Left colon (tissue), 2 donors: Measurements from ENCODE around the gene MED13L. TPM values are rescaled to one million over a fixed set of nuclear protein-coding genes. Genes with fewer than 3 reads are reported as not detected.
A peak's percentile ranks its signal among the peaks of the same experiment; 100 is the strongest.

Source experiments
- ATAC-seq: fragments of 200-7000 bp; cut with Tn5 transposase; one replicate; pipeline ENCODE4 v1.9.1; 2020; ENCODE audit warnings: mild to moderate bottlenecking, moderate library complexity
- DNase-seq, 2 donors: peaks; one replicate each; pipeline ENCODE4 v3.0.0-alpha.2; 2020
- intact Hi-C, 2 donors: fragments of 100-400 bp; cut with DNase I in 1 of 2; cut with micrococcal nuclease in 1 of 2; formaldehyde crosslinking; loops; one replicate each; pipeline versions ENCODE4 v1.11.2 to v1.14.0; 2022; cut with DNase I, micrococcal nuclease
- total RNA-seq, 2 donors: library from RNA; stranded (reverse); fragmentation: NEBNext Ultra II Directional; extraction: Animal tissue kit (Norgen Biotek cat#: 25700); gene quantifications; one replicate each; pipeline ENCODE4 v1.2.1, GENCODE V29; 2021
- donor health status: DM: no; HTN: no; CAD: no.
- donor health status: DM: yes; HTN: yes; CAD: no.

MED13L gene
- total RNA-seq, 2 donors from 2014 or later: 94.2 to 106 TPM

DNA sequence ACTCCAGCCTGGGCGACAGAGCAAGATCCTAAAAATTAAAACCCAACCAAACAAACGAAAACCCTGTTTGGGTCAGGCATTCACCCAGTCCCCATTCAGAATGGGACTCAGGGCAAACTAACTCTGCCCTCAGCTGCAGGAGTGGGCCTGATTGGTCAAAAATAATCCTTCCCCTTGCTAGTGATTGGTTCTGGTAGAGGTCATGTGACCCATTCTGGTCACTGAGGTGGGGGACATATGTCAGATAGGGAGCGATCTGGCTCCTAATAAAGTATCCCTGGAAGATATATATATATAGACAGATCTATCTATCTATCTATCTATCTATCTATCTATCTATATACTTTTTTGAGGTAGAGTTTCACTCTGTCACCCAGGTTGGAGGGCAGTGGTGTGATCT is 29.5 kb upstream of the MED13L start:
- no peak for ATAC-seq
- DNase-seq: no peak
- intact Hi-C loops: no loop called here

DNA sequence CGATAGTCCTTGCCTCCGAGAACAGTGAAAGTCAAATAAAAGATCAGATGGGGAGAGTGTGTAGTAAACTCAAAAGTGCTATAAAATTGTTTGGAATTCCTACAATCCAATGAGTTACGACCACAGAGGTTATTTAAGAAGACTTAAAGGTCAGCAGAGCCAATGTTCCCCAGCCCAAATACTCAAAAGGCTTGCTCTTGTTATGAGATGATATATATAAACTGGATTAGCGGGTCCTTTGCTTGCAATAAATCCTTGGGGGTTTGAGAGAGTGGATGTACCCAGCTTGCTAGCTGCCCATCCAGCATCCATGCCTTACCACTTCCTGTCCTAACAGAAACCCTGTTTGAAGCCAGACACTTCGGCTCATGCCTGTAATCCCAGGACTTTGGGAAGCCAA is 29.0 kb upstream of the MED13L start:
- ATAC-seq (no peak), DNase-seq (no peak)
- intact Hi-C loops: no loop called here

DNA sequence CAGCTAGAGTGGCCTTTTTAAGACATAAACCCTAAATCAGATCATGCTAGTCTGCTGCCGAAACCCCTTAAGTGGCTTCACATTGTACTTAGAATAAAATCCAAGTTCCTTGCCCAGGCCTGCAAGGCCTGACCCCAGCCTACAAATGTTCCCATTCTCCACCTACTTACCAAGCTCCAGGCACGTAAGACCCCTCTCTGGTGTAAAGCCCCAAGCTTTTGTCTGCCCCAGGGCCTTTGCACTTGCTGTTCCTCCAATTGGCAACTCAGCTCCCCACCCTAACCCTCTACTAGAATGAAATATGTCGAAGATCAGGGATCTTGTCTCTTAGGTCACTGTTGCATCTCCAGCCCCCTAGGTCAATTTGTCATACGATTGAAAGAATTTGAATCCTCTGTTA is 27.1 kb upstream of the MED13L start:
- intact Hi-C loops: no loop called here
- no peak for ATAC-seq

DNA sequence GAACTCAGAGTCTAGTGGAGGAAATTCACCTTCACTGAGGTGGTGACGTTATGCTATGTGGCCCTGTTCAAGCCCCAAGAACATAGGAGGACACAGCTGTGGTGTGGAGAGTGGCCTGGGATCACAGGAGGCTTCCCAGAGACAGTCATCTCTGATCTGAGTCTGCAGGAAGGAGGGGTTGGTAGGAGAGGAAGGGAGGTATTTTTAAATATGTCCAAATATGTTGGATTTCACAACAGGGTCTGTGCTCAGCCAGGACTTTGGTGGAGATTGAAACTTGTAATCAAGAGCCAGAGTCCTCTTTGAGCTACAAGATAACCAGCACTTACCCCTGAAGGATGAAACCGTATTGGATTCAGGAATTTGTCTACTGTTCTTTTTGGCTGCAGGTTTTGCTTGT is 26.4 kb upstream of the MED13L start:
- ATAC-seq: no peak
- intact Hi-C loops: no loop called here
- no peak for DNase-seq

More for the DNA sequence above, 27.1 kb upstream of the MED13L start:
- no peak for DNase-seq

DNA sequence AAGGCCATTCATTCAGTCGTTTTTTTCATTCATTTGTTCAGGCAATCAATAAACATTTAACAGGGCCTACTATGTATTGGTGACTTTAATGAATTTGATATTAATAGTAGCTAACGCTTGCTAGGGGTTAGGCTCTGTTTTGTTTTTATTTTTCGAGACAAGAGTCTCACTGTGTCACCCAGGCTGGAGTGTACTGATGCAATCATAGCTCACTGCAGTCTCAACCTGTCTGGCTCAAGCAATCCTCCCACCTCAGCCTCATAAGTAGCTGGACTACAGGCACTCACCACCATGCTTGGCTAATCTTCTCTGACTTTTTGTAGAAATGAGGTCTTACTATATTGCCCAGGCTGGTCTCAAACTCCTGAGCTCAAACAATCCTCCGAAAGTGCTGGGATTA is 25.6 kb upstream of the MED13L start:
- intact Hi-C loops: no loop called here
- ATAC-seq (no peak), DNase-seq (no peak)

DNA sequence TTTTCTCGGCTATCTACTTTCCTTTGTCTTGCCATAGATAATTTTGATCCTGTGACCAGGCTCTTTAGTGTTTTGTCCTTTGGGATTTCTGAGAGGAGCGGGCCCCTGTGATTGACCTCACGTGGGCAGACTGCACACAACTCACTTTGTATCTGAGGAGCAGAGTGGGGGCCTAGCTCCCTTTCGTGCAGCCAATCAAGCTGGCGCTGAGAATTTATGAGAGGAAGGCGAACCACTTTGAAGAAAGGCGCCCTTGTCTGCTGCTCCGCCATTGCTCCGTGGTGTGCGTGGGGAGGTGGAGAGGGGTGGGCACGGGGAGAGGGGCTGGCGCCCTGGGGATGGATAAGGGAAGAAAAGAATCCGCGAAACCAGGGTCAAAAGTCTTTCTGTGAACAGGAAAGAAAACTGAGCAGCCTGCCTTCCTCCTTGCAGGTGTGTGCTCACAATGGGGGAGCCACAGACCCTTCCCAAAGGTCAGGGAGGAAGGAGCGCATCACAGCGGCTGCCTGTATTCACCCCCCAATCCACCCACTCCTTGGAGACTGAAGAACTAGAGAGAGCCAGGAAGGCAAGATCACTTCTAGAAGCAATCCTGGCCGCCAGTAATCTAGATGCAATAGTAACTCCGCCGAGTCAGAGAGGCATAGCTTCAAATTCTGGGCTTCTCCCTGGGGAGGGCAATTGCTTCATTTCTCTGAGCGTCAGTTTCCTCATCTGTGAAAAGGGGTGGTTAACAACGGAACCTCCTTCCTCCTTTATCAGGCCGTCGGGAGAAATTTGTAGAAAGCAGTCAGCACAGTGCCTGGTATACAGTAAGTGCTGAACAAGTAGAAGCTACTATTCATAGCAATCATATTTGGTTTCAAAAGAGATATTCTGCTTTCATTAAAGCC is 24.9 kb upstream of the MED13L start:
- ATAC-seq (no peak), DNase-seq (no peak)
- intact Hi-C loops: no loop called here

DNA sequence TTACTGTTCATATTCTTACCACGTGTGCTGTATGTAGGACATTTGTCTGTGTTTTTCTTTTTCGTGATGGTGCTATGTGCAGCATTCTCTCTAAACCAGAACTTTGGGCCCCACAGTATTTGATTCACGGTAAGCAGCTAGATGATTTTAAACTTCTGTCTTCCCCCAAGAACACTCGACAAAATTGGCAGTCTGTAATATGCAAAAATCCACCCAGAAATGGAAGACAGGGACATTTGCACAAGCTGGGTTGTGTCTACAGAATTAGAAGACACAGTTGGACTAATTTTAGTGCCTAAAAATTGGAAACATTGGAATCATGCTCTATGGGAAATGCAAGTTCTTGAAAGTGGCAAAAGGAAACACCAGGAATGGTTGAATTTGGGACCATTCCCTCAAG is 24.1 kb upstream of the MED13L start:
- intact Hi-C loops: no loop called here
- no peak for ATAC-seq

DNA sequence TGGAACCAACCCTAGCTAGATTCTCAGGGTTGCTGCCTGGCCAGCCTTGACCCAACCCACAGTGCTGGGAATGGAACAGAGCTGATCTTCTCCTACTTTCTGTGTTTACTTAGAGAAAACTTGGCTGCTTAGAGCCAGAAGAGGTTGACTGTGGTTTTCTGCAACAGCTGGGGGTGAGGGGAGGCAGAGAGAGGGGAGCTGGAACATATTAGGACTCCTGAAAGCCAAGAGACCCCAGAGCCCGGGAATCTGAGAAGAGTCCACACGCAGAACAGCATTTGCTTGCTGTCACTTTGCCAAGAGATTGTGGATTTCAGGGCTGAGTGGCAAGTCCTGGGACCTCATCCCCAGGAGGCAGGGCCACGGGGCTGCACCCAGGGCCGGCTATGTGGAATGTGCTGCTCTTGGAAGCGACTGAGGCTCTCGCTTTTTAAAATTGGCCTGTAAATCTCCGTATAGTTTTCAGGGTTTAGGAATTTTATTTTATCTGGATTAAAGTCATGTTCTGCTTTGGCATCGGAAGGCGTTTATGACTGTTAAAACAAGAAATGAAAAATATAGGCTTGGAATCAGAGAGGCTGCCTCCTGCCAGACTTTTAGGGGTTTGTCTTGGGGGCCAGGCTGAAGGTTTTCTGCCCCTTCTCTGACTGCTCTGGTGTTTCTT is 22.3 kb upstream of the MED13L start:
- ATAC-seq (no peak), DNase-seq (no peak)
- intact Hi-C loops: no loop called here

More for the DNA sequence above, 24.1 kb upstream of the MED13L start:
- DNase-seq: no peak

DNA sequence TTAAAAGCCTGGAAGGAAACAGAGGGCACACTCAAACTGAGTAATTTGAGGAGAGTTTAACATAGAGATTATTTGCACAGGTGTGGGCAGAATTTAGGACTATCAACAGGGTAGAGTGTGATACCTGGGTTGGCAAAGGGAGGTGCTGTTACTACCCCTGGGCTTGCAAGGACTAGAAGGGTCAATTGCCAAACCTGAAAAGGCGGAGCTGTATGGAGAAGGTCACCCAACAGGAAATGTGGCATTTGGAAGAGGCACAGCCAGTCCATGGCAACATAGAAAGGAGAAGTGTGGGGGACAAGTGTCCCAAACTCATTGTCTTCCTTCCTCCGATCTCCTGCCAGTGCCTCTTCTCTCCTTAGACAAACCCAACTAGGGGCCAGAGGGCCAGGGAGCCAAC is 21.6 kb upstream of the MED13L start:
- no peak for ATAC-seq
- no peak for DNase-seq

DNA sequence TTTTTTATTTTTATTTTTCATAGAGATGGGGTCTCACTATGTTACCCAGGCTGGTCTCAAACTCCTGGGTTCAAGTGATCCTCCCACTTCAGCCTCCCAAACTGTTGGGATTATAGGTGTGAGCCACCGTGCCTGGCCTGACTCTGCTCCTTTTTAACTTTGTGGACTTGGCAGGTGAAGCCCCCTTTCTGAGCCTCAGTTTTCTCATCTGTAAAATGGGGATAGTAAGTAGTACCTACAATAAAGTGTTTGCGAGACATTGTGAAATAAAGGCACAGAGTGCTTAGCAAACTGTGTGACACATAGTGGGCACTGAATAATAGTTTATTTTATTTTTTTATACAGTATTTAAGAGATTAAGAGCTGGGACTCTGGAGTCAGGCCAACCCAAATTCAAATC is 21.1 kb upstream of the MED13L start:
- intact Hi-C loops: no loop called here
- ATAC-seq: no peak
- DNase-seq: no peak

More for the DNA sequence above, 21.6 kb upstream of the MED13L start:
- intact Hi-C loops: no loop called here

DNA sequence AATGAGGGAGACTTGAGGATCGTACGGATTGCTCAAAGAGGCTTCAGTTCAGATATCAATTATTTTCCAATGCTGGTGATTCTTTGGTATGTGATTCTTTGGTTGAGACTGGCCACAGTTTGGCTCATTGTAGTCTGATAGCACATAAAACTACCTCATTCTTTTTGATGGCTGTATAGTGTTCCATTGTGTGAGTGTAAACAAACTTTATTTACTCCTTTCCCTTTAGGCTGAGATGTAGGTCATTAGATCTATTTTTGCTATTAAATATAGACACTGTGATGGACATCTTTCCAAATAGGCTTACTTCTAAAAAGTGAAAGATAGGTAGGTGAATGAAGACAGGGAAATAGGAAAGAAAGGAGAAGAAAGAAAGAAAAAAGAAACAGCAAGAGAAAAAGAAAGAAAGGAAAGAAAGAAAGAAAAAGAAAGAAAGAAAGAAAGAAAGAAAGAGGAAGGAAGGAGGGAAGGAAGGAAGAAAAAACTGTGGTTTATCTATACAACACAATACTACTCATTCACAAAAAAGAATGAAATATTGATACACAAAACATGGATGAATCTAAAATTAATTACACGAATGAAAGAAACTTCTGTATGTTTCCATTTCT is 19.8 kb upstream of the MED13L start:
- ATAC-seq: no peak
- DNase-seq: no peak
- intact Hi-C loops: no loop called here

DNA sequence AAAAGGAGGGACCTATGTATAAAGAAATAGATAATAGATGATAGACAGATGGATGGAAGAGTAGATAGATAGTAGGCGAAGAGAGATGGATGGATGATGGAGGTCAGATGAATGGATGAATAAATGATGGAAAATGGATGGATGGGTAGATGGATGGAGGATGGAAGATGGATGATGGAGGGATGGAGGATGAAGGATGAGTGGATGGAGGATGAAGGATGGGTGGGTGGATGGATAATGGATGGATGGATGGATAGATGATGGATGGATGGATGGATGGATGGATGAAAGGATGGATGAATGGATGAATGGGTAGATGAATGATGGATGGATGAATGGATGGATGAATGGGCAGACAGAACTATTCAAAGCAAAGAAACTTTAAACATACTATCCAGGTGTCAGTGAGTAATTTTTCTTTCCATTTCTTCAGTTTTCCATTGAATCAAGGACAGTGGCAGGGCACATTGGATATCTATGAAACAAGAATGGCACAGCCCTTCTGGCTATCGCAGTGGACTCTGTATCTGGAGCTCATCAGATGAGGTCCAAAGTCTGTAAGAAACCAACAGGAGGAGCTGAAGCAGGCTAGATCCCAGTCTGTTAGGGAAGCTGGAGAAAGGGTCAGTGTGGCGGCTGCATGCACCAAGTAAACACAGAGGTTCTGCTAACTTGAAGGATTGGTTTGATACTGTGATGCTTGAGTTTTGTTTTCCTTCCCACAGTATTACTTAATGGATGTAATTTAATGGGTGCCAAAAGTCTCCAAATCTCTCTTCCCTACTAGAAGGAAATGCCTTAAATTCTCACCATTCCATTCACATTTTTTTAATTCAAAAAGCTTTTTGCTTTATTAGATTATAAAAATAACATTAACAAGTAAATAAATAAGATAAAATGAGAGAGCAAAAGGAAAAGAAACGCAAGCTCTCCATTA is 18.1 kb upstream of the MED13L start:
- no peak for ATAC-seq
- DNase-seq: no peak
- intact Hi-C loops: no loop called here

DNA sequence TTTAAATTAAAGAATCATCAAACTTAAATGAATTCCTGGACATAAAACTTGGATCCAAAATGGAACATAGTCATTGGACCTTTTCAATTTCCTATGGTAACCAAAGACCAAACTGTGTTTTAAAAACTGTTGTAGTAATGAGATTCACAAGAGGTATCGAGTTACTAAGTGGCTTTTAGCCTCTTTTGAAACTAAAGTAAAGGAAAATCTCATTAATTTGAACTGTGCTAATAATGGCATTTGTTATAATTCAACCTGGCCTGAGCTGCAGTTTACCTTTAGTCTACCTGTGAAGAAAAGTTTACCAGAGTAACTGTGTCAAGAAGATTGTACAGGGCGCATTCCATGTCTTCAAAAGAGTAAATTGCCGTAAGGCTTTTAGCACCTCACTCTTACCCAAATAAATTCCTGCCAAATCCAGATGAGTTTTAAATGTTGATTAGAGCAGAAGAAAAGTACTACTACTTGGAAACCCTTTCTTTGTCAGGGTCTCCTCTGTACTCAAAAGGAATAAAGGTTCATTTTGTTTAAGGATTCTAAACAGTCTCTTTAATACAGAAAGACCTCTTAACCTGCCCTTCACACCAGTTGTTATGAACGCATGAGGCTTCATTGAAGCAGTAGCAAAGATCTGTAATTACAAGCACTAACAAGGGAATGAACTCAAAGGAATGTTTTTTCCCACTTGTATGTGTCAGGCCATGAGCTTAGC is 17.1 kb upstream of the MED13L start:
- DNase-seq (no peak), ATAC-seq (no peak)
- intact Hi-C loops: no loop called here

DNA sequence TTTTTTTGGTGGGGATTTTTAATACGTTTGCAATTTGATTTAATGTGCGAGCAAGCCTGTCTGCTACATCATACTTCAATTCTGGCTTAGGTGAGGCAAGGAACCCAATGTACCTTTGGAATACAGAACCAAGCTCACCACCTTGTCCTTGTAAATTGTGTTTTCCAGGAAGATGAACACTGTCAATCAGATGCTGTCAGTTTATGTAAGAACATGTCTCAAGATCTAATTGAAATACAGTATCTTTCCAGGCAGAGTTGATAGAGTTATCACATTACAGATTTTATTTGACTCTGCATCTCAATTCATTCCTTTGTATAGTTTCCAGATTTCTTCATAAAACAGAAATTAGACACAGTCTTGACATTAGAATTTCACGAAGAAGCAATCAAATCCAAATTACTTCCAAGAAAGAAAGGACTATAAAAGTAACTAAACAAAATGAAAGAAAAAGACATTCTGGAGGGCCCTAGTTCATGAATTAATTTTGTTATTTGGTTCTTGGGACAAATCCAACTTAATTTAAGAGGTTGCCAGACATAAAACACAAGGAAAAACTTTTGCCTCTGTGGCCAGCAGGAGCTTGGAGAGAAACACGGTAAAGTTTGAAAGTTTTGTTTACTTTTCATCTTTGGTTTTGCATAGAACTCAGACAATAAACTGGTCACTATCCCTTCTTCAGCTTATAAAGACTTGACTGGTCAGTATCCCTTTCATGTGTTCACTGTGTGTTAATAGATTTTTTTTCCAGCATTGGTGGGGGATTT is 16.4 kb upstream of the MED13L start:
- ATAC-seq (no peak), DNase-seq (no peak)
- intact Hi-C loops: no loop called here

DNA sequence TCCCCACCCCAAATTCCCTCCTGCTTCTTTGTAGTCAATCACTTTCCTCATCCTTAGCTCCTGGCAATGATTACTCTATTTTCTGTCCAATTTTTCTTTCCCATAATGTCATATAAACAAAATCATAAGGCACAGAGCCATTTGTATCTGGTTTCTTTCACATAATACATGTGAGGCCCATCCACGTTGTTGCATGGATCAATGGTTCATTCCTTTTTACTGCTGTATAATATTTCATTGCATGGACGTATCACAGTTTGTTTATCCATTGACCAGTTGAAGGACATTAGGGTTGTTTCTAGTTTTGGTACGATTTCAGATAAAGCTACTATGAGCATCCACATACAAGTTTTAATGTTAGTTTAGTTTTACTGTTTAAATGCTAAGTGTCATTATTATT is 13.7 kb upstream of the MED13L start:
- intact Hi-C loops: no loop called here
- DNase-seq: no peak
- ATAC-seq: no peak

DNA sequence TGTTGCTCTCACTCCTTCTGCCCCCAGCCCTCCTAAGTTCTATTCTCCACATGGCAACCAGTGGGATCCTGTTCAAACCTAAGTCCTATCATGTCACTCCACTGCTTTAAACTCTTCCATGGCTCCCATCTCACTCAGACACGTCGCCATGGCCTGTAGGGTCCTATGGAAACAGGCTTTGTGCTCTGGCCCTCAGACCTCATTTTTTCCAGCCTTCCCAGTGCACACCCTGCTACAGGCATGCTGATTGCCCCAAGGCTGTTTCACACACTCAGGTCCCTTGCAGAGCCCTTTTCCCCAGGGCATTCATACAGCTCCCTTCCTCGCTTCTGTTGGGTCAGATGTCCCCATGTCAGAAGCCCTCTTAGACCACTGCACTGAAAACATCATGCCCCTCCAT is 11.2 kb upstream of the MED13L start:
- no peak for ATAC-seq
- intact Hi-C loops: loop anchor here in 1 of 2 donors (10.0 kb wide), 1 partner anchor 316 kb away; no protein-coding TSS in a partner anchor
- DNase-seq: no peak

DNA sequence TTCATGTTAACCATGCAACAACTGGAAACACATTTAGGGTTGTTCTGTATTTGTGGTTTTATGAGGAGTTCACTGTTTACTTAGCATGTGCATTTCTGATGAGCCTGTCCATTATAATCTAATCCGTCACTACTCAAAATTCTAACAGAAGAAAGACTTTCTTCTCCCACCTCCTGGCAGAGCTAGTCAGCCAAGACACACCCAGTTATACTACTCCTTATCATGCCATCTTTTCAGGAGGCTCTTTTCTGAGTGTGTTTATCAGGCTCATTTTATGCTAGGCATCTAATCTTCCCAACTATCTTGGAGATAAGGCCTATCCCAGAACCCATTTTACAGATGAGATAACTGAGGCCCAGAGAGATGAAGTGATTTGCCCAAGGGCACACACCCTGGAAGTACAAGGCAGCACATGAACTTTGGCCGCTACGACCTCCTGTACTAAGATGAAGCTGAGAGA is 10.4 kb upstream of the MED13L start:
- DNase-seq: no peak
- intact Hi-C loops: loop anchor here in 1 of 2 donors (10.0 kb wide), 1 partner anchor 317 kb away; no protein-coding TSS in a partner anchor
- peak; percentile 46 for ATAC-seq
